Adrenal gland (tissue), 12 donors: Measurements from ENCODE around the gene ZNF438. TPM values are rescaled to one million over a fixed set of nuclear protein-coding genes. Genes with fewer than 3 reads are reported as not detected.

ENCODE experiments used
- DNase-seq, 7 donors: peaks; one replicate each; pipeline ENCODE4 v3.0.0-alpha.2; 2019 to 2020
- H3K27ac ChIP-seq, 5 donors: fragments of 200-600 bp; sonication (generic) in 4 of 5; 1 replicate in 3 of 5; 2 replicates in 2 of 5; pipeline versions ENCODE4 v1.5.1 to v1.8.0; 2016 to 2020; ENCODE audit warnings: mild to moderate bottlenecking in 1 of 5
- H3K27me3 ChIP-seq: fragments of 200-600 bp; 2 replicates; pipeline ENCODE4 v1.8.0; 2021
- H3K36me3 ChIP-seq, 2 donors: fragments of 200-600 bp; replicated peaks in 1 of 2; 1 replicate in 1 of 2; 2 replicates in 1 of 2; pipeline versions ENCODE4 v1.5.1 to v1.8.0; 2018 to 2022
- H3K4me1 ChIP-seq, 2 donors: fragments of 200-600 bp; replicated peaks in 1 of 2; 1 replicate in 1 of 2; 2 replicates in 1 of 2; pipeline versions ENCODE4 v1.5.1 to v1.8.0; 2018 to 2021
- H3K4me3 ChIP-seq, 4 donors: fragments of 200-600 bp; sonication (generic) in 3 of 4; one replicate each; pipeline ENCODE4 v1.5.1; 2016 to 2018
- H3K9me3 ChIP-seq, 3 donors: fragments of 200-600 bp; sonication (generic) in 1 of 3; replicated peaks in 1 of 3; 1 replicate in 2 of 3; 2 replicates in 1 of 3; pipeline versions ENCODE4 v1.5.1 to v1.8.0; 2016 to 2021
- CTCF ChIP-seq, 6 experiments: fragments of 450-650 bp in 4 of 6; fragments of 200-600 bp in 2 of 6; sonication (generic) in 1 of 6; IDR thresholded peaks; 1 replicate in 5 of 6; 2 replicates in 1 of 6; pipeline versions ENCODE4 v1.5.1 to v1.8.0; 2016 to 2021; ENCODE audit warnings: antibody characterized with exemption in 6 of 6, mild to moderate bottlenecking in 2 of 6, moderate library complexity in 1 of 6
- POLR2A ChIP-seq, 2 donors: fragments of 450-650 bp; IDR thresholded peaks; one replicate each; pipeline ENCODE4 v1.6.1; 2017; ENCODE audit warnings: antibody characterized with exemption in 2 of 2, mild to moderate bottlenecking in 2 of 2, moderate library complexity in 1 of 2
- WGBS, 4 donors: extraction: QIAGEN DNeasy Blood & Tissue Kit in 2 of 4; methylation state at CpG; one replicate each; pipeline versions ENCODE4 v1.1.5 to v1.1.7; 2013 to 2017; 5-methylcytosine and 5-hydroxymethylcytosine counted together
- intact Hi-C, 2 donors: fragments of 100-400 bp; cut with DNase I; formaldehyde crosslinking; loops; one replicate each; pipeline versions ENCODE4 v1.14.1 to v1.15.0; 2022 to 2023
- polyA plus RNA-seq, 3 donors: library from polyadenylated mRNA; stranded (reverse); fragments of 200-250 nt in 2 of 3; fragments of 350-450 nt in 1 of 3; fragmentation: Illumina TruSeq in 1 of 3; extraction: RNeasy Lipid Tissue Mini Kit (QIAGEN cat#74804) in 1 of 3; gene quantifications; one replicate each; pipeline ENCODE4 v1.2.3, GENCODE V29; 2013 to 2014
- total RNA-seq, 9 donors: library from RNA; depleted of rRNA in 4 of 9; stranded (reverse); fragments of >200 nt in 4 of 9; fragments of 120-200 nt in 1 of 9; fragmentation: NEBNext Ultra II Directional in 1 of 9; extraction: Animal tissue kit (Norgen Biotek cat#: 25700) in 1 of 9; gene quantifications; one replicate each; pipeline versions ENCODE4 v1.1.0 to v1.2.4, GENCODE V29; 2013 to 2023
- donor health status: healthy with polysubstance abuse.
- donor health status: Bipolar disorder and iron deficiency.
- donor health status: DM: yes; HTN: yes; CAD: no.
- donor health status: DM: no; HTN: no; CAD: no.
- donor health status: DM: no; HTN: no; CAD: no.
- donor health status: DM: yes; HTN: yes; CAD: no.

Gene ZNF438
- total and polyA plus RNA-seq, 12 donors: 3.4 to 15.5 (median 5.7) TPM

DNA sequence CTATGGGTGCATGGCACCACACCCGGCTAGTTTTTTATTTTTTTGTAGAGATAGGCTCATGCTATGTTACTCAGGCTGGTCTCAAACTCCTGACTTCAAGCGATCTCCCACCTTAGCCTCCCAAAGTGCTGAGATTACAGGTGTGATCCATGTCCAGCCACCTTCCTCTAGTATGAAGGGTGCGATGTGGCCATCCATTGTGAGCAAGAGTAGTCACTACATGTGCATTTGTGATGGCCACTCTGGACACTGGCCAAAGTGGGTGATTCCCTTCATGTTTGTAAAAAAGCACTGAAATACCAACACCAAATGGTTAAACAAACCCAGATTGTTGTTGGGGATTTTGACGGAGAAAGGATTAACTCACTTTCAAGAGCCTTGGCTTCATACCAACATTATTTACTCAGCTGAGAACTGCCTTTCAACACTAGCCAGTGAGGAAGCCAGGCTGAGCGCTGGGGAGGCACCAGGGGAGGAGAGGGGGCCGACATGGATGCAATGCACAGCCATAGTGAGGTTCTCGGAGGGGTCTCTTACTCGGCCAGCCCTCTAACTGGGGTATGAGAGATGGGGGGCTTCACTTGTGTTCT is 204.0 kb downstream of the ZNF438 start:
- Histone ChIP-seq H3K4me3 (no peak overlapping the region), H3K27ac (no peak overlapping the region), H3K27me3 (no peaks in the 10 kb centered on the region), H3K9me3 (no peaks in the 10 kb centered on the region), H3K36me3 (no peaks in the 10 kb centered on the region), H3K4me1 (no peaks in the 10 kb centered on the region)
- intact Hi-C loops: no loop called here
- DNase-seq: no peak
- 51 to 75% (median 67%) methylated on average over 7 to 8 of the region's 8 CpGs for WGBS, 4 donors
- TF ChIP-seq POLR2A (IDR thresholded peaks at IDR 0.05) (no peak), CTCF (IDR thresholded peaks at IDR 0.05) (no peak)

DNA sequence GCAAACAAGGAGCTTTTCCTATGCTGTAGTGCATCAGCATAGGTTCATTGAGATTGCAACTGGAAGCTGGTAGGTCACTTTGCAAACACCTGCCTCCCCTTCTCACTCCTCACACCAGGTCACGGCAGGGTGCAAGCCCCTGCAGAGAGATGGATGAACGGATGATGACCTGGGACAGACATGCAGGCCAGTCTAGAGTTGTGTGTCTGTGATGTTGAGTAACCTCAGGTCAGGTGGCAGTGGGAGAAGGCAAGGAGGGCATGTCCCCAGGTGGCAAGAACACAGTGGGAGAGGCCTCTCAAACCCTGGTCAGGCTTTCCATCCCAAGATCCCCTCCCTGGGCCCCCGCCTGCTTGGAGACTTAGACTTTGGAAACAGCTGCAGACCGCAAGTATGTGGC is 205.0 kb downstream of the ZNF438 start:
- no peaks in the 10 kb centered on the region for H3K9me3 ChIP-seq
- intact Hi-C loops: no loop called here
- no peaks in the 10 kb centered on the region for H3K4me1 ChIP-seq
- no peaks in the 10 kb centered on the region for H3K36me3 ChIP-seq
- H3K27me3 ChIP-seq: no peaks in the 10 kb centered on the region
- no peak overlapping the region for H3K4me3 ChIP-seq
- no peak for DNase-seq
- no peak overlapping the region for H3K27ac ChIP-seq
- 69 to 90% (median 75%) methylated on average over 3 to 4 of the region's 4 CpGs for WGBS, 4 donors
- TF ChIP-seq POLR2A (IDR thresholded peaks at IDR 0.05): no peak
- TF ChIP-seq CTCF (IDR thresholded peaks at IDR 0.05): no peak

GRCh38 chr10:30825495-30825894 is 206.2 kb downstream of the ZNF438 start:
- no peaks in the 10 kb centered on the region for H3K27me3 ChIP-seq
- no peak overlapping the region for H3K27ac ChIP-seq
- H3K4me3 ChIP-seq: no peak overlapping the region
- TF ChIP-seq POLR2A (IDR thresholded peaks at IDR 0.05) (no peak), CTCF (IDR thresholded peaks at IDR 0.05) (no peak)
- intact Hi-C loops: no loop called here
- no peak for DNase-seq
- H3K36me3 ChIP-seq: no peaks in the 10 kb centered on the region
- H3K4me1 ChIP-seq: no peaks in the 10 kb centered on the region
- H3K9me3 ChIP-seq: no peaks in the 10 kb centered on the region

GRCh38 chr10:30825022-30825421 is 206.6 kb downstream of the ZNF438 start:
- intact Hi-C loops: no loop called here
- H3K4me3 ChIP-seq: no peak overlapping the region
- TF ChIP-seq POLR2A (IDR thresholded peaks at IDR 0.05) (no peak), CTCF (IDR thresholded peaks at IDR 0.05) (no peak)
- 72 to 91% (median 82%) methylated on average over 3 of the region's 3 CpGs for WGBS, 4 donors
- DNase-seq: no peak
- no peaks in the 10 kb centered on the region for H3K4me1 ChIP-seq
- H3K27ac ChIP-seq: no peak overlapping the region
- no peaks in the 10 kb centered on the region for H3K9me3 ChIP-seq
- H3K36me3 ChIP-seq: no peaks in the 10 kb centered on the region
- H3K27me3 ChIP-seq: no peaks in the 10 kb centered on the region
